HG02798 (cell line): ENCODE results near the gene WNT3A.

Experiments used
- ATAC-seq: cut with Tn5 transposase; IDR thresholded peaks from one replicate; pipeline ENCODE4 v1.9.1; 2021; ENCODE audit warnings: mild to moderate bottlenecking; ENCODE audit not compliant: unreplicated experiment, poor library complexity

WNT3A gene

DNA sequence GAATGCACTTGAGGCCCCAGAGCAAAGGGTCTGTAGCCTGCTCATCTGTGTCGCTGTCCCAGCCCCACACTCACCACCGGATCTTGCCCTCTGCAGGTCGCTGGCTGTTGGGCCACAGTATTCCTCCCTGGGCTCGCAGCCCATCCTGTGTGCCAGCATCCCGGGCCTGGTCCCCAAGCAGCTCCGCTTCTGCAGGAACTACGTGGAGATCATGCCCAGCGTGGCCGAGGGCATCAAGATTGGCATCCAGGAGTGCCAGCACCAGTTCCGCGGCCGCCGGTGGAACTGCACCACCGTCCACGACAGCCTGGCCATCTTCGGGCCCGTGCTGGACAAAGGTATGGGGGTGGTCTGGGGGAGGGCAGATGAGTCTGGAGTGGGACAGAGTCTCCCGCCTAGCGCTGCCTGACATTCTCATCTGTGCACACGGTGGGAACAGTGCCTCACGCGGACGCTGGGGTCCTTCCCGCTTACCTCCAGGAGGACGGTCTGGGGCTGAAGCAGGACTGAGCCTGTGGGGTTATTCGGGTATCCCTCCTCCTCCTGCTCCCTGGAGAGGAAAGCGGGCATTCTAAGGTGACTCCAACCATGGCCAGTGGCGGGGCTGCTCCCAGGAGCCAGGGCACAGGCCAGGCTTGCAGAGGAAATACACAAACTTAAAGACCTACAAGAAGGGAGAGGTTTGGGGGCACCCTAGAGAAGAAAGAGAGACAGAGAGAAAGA lies 15.9 kb downstream of the WNT3A start:
- no peak for ATAC-seq

DNA sequence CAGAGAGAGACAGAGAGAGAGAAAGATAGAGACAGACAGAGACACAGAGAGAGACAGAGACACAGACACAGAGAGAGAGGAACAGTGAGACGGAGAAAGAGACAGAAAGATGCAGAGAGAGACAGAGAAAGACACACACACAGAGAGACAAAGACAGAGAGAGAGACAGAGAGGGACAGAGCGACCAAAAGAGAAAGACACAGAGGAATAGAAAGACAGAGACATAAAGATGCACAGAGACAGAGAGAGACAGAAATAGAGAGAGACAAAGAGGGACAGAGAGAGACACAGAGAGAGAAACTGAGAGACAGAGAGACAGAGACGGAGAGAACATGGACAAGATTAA lies 16.5 kb downstream of the WNT3A start:
- ATAC-seq = no peak

DNA sequence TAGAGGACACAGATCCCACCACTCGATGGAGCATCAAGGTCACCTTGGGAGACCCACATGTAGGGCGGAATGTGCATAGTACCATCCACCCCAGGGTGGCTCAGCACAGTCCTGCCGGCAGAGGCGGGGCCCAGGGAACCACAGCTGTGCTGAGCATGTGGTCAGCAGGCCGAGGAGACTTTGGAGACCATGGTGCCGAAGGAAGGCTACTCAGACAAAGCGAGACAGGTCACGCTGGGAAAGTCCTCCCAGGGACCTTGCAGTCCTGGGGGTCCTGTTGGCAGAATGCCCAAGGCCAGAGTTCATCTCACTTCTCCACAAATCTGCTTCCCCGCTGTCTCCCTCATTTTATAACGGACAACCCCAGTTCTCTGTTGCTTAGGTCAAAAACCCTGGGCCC lies 22.5 kb downstream of the WNT3A start:
- no peak for ATAC-seq

DNA sequence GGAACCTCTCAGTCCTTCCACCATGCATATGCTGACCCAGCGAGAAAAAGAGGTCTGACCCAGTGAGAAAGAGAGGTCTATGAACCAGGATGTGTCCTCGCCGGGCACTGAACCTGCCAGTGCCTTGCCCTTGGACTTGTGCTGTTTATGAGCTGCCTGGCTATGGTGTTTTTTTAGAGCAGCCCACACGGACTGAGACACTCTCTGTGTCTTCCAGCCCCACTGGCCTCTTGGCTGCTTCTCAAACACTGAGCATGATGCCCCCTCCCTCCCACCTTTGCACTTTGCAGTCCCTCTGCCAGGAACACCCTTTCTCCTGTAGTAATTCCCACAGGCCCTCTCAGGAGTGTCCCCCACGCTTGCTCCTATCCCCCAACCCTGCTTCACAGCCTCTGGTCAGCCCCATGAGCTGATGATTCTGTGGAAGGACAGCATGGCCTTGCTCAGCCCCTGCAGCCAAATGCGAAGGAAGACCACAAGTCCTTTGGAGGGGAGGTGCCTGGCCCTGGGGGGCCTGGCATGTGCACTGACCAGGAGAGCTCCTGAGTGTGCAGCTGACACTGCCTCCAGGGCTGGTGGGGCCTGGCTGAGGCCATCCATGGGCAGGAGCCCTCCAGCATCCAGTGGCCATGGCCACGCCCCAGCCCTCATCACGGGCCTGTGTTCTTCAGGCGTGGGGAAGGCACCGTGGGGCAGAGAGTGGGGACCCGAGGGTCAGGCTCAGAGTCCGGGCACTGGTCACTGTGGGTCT lies 23.8 kb downstream of the WNT3A start:
- no peak for ATAC-seq

DNA sequence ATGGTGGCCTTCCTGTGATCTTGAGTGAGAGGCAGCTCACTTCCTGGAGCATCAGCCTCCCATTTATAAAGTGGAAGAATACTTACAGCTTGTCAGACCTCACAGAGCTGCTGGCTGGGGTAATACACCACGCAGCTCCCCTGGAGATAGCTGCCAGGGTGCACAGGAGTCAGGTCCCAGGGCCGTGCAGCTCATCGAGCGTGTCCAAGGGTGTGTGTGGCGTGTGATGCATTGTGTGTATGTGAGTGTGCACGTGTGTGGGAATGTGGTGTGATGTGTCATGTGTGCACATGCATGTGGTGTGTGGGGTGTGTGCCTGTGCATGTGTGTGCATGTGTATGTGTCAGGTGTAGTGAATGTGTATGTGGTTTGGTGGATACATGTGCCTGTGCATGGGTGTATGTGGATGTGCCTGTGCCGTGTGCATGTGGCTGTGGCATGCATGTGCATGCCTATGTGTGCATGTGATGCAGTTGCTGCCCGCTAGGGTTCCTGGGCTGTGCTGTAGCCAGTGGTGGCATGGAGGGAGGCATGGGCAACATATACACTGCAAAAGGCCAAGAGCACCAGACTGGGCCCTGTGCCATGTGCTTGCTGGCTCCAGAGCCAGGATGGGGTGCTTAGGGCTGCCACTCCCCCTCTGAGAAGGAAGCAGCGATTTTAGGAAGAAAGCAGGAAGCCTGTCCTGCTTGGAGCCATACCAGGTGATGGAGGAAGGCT lies 24.6 kb downstream of the WNT3A start:
- no peak for ATAC-seq

DNA sequence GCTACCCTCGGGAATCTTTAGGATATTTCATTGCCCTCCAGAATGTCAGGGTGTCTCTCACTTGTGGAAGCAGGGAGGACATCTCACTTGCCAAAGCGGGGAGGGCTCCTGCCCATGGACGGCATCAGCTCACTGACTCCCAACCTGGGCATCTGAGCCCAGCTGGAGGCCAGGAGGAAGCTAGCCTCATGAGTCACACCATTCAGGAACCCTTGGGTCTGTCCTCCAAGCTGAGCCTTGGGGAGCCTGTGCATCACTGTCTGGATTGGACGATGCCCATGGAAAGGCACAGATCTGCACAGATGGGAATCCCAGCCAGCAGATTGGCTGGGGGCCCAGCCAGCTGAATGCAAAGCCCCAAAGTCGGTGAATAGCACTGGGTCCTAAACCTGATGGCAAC lies 25.2 kb downstream of the WNT3A start:
- no peak for ATAC-seq

DNA sequence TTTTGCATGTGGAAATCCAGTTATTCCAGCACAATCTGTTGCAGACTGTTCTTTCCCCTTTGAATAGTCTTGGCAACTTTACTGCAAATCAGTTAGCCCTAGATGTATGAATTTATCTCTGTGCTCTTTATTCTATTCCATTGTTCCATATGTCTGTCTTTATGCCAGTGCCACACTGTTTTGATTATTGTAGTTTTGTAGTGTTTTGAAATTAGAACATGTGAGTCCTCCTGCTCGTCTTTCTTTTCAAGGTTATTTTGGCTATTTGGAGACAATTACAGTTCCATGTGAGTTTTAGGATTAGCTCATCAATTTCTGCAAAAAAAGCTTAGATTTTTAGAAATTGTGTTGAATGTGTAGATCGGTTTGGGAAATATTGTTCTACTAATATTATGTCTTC lies 26.6 kb downstream of the WNT3A start:
- no peak for ATAC-seq

DNA sequence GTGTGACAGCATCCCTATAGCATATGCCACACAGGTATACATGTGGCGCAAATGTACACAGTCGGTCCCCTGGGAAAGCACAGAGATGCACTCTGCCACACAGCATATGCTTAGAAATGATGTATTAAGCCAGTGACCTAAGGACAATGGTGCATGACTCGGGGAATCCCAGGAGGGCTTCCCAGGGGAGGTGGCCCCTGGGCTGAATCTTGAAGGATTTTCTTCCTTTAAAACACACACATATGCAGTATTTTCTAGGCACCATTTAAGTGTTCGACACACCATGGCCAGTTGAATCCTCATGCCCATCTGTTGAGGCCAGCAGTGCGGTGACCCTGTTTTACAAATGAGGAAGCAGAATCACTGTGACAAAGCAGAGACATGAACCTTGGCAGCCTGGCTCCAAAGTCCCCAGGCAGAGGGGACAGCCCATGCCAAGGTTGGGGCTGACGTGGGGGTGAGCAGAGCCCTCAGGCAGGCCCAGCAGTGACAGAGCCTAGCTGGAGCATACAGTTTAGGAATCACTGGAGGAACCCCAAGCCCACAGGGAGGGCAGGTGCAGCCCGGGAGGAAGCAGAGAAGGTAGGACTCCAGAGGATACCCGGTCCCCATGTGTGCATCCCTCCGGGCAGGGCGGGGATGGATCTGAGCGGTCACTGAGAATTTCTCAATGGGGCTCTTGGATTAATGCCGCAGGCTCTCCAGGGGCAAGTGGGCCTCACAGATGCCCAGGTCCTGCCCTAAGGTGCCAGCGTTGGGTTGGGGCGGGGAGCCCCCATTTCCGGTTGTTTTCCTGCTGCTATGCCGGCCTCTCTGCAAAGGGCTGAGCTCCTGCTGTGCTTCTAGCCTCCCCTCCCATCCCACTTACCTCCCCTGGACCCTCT lies 28.4 kb downstream of the WNT3A start:
- ATAC-seq = no peak

DNA sequence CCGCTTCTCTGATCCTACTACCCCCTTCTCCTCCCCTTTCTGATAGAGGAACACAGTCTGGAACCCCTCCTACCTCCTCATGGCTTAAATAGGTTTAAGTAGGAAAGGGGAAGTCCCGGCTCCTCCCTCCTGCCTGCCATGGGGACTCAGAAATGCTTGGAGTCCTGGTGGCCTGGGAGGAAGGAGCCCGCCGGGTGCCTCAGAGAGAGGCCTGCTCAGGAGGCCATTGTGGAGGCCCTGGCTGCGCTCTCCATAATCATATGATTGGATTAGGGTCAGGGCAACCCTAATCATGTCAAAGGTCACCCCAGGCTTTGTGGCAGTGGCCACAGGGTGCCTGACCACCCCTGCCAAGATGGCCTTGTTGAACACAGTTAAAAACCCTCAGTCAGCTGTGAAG lies 29.0 kb downstream of the WNT3A start:
- no peak for ATAC-seq

DNA sequence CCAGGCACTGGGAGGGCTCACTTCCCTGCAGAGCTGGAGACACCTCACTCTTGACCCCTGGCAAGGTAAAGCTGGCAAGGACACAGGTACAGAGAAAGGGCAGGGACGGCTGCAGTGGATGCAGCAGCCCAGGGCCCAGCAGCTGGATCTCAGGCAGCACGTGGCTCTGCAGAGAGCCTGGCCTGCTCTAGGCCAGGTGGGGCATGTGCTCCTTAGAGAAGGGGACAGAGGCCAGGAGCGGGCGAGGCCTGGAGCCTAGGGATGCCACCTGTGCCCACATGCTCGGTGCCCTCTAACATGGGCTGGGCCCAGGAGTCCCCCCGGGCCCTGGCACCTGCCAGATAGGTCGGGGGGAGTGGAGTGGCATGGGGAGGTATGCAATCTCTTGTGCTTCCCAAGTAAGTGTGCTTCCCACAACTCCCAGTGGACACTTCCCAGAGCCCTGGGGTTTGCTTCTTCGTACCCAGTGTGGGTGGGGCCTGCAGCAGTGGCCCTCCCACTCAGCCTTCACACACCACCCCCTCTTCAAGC lies 30.0 kb downstream of the WNT3A start:
- no peak for ATAC-seq

DNA sequence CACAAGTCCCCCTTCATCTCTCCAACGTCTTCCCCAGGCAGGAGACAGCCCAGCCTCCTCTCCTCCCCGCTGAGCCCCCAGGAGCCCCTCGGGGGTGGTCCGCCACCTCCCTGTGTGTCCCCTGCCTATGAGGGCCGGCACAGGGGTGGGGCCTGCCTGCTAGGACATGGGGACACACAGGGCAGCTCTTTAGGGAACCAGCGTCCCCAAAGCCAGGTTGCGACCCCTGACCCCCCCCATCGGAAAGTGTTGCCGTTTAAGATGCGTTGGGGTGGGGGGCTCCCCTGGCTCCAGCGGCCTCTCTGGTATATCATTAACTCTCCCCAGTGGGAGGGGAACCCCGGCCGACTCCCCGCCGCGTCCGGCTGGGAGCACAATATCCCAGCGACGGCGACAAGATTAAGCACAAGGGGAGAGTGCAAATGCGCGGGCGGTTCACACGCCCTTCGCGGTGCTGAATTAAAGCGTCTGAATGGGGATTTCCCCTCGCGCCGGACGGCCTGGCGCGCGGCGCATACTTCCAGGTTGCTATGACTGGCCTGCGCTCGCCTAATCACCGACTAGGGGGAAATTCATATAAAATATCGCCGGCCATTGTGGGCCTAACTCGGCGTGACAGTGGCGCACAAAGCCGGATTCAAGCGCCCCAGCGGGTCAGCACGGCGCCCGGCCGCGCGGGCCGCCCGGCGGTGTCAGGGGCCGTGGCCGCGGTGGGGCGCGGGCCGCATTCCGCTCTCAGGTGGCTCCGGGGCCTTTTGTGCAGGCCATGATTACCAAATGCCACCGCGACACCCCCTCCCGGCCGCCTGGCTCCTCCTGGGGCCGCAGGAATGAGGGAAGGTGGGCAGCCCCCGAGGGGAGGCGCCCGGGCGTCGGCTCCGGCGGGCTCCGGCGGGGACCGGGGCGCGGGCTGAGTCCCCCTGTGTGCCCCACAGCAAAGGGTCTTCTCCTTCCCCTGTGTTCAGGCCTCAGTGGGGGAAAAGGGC lies 30.9 kb downstream of the WNT3A start:
- ATAC-seq = peak; percentile 87

DNA sequence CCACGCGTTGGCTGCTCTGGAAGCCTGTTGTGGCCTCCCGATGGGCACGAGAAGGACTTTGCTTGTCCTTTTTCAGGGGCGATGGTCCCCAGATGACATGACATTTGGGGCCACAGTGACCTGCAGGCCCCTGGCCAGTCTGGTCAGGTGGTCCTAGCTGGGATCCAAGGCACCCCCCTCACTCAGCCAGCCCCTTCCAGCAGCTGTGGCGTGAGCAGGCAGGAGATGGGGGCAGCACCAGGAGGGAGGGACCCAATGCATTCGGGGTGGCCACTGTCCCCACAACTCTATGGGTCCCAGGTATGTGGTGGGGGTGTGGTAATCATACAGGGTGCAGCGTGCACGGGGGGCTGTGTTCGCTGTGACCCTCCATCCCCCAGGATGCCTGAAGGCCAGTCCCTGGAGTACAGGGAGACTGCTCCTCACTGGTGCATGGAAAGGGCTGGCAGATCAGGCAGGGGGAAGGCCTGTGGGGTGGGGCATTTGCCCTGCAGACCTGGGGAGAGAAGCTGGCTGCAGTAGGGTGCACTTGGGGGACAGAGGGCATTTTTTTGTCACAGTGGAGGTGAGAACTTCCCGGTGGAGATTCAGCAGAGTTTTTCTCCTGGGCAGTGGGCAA lies 31.7 kb downstream of the WNT3A start:
- no peak for ATAC-seq

DNA sequence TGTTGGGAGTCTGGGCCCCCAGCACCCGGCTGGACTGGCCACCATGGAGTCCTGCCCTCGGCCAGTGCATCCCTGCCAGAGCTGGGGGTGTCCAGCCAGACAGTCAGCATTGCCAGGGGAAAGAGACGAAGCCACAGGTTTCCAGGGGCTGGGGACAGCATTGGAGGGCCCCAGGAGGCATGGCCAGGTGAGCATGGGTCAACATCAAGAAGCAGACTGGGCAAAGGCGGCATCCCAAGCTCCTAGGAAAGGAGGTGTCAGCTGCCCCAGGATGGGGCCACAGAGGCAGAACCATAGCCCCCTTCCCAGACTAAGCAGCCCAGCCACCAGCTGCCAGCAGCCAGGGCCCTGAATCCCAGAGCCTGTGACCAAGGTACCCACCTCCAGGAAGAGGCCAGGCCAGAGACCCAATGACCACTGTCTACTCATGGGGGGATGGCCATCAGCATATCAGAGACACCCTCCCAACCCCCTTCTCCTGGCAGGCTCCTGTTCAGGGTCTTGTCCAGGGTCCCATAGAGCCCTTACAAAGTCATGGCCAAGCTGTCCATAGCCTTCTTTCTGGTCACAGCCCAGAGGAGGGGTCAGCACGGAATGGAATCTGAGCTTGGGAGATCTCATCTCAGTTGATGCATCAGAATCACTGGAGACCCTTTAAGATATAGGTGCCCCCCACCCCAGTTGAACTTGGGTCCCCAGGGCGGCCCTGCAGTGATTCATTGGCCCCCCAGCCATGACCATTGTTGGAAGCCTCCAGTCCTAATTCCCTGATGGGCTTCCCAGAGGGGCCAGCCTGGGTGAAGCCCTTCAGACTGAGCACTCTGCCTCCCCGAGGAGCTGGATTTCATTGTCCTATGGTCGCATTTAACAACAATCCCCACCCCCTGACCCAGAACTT lies 32.5 kb downstream of the WNT3A start:
- no peak for ATAC-seq

DNA sequence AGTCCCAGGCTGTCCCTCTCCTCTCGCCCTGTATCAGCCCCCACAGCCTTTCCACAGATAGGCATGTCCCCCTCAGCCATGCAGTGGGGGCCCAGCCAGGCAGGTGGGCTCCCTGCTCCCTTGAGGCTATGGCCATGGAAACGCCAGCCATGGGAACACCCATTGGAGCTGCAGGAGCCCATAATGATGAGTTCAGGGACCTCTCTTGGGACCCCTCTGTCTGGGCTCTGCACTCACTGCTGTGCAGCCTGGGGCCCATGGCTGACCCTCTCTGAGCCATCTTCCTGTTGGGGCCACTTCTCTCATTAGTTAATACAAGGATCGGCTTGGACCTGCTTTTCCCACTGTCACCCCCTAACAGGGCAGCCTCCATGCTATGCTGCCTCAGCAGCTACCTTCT lies 33.2 kb downstream of the WNT3A start:
- ATAC-seq = no peak

DNA sequence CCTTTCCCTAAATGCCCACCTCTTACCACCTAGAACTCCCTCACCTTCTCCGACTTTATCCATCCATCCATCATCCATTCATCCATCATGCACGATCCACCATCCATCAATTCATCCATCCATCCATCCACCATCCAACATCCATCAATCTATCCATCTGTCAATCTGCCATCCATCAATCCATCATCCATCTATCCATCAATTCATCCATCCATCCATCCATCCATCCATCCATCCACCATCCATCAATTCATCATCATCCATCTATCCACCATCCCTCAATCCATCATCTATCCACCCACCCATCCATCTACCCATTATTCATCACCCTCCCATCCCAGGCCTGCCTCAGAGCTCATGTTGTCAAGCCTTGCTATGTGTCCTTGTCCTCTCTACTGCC lies 34.5 kb downstream of the WNT3A start:
- ATAC-seq = no peak

DNA sequence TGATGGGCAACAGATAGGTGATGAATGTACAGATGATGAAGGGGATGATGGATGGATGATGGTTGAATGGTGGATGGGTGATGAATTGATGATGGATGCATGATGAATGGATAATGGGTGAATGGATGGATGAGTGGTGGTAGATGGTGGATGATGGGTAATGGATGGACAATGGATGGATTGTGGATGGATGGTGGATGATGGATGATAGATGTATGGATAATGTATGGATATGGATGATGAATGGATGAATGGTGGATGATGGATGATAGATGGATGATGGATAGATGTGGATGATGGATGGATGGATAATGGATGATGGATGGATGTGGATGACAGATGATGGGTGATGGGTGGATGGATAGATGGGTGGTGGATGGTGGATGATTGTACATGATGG lies 35.7 kb downstream of the WNT3A start:
- ATAC-seq = no peak

DNA sequence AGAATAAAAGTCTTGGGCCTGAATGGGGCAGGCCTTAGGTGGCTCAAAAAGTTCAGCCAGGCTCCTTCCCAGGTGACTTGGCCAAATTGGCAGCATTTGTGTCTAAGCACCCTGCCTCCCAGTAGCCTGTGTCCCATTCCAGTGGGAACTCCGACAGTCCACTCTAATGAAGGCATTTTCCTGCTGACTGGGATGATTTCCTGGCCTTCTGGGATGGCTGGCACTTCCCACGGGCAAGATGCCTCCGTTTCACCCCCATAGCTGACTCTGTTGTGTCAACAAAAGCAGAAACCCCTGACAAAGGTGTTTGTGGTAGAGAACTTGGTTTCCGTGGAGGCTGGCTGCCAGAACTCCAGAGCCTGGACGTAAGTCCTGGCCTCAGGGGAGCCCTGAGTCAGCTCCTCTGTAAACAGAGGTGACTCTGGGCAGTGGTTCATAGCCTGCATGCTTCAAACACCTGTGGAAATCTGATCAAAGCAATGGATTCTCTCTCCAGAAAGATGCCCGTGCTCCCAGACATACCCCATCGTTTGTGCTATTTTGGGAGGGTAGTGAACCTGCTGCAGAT lies 36.6 kb downstream of the WNT3A start:
- no peak for ATAC-seq
